ENCODE results near the gene OR1A1. TPM values are rescaled to one million over a fixed set of nuclear protein-coding genes. Genes with fewer than 3 reads are reported as not detected.
A peak's percentile ranks its signal among the peaks of the same experiment; 100 is the strongest.
"Not testable (repeated sequence)": the region's sequence is repeated elsewhere in the genome, so short reads cannot be mapped to it uniquely, and the experiment has no call there.

Gene OR1A1
- total RNA-seq (2014; rRNA removed; shearing (Covaris generic)): not detected in 2 replicates
- polyA plus RNA-seq (2015; cell fraction: cytosol; rRNA removed): not detected in 2 replicates
- polyA plus RNA-seq (2015; cell fraction: nucleus; rRNA removed): not detected in 2 replicates

- no peak for DNase-seq (ENCODE audit: low read depth, low spot score)
- in situ Hi-C loops (cut with HindIII; ENCODE audit: low pct_unique_long_range_greater_than_20kb, low sequenced_read_pairs): no loop called here
Observed at GRCh38 chr17:3207367-3207766, at the start of gene OR1A1. Gene OR1A1 (plus strand): TSS chr17:3207667. CDS start chr17:3215621, 7,954 bp downstream.

- in situ Hi-C loops (cut with HindIII; ENCODE audit: low pct_unique_long_range_greater_than_20kb, low sequenced_read_pairs): no loop called here
Observed at GRCh38 chr17:3167574-3167973, 39.9 kb upstream of the OR1A1 start.

GRCh38 chr17:3189961-3190360 is 17.5 kb upstream of the OR1A1 start:
- in situ Hi-C loops (cut with HindIII; ENCODE audit: low pct_unique_long_range_greater_than_20kb, low sequenced_read_pairs): no loop called here

More at GRCh38 chr17:3167574-3167973, 39.9 kb upstream of the OR1A1 start:
- DNase-seq (ENCODE audit: low read depth, low spot score): no peak

GRCh38 chr17:3197219-3197618 is 10.2 kb upstream of the OR1A1 start, which contains the start of gene OR1A2:
Gene OR1A2 (plus strand): TSS chr17:3197519. CDS start chr17:3197519, 0 bp downstream.
- DNase-seq (ENCODE audit: low read depth, low spot score): no peak
- in situ Hi-C loops (cut with HindIII; ENCODE audit: low pct_unique_long_range_greater_than_20kb, low sequenced_read_pairs): no loop called here

More at GRCh38 chr17:3189961-3190360, 17.5 kb upstream of the OR1A1 start:
- DNase-seq (ENCODE audit: low read depth, low spot score): no peak

- DNase-seq (ENCODE audit: low read depth, low spot score): no peak
- in situ Hi-C loops (cut with HindIII; ENCODE audit: low pct_unique_long_range_greater_than_20kb, low sequenced_read_pairs): no loop called here
Observed at GRCh38 chr17:3208484-3208883, 1.0 kb downstream of the OR1A1 start.

GRCh38 chr17:3213001-3213400 is 5.5 kb downstream of the OR1A1 start:
- DNase-seq (ENCODE audit: low read depth, low spot score): no peak
- in situ Hi-C loops (cut with HindIII; ENCODE audit: low pct_unique_long_range_greater_than_20kb, low sequenced_read_pairs): no loop called here

GRCh38 chr17:3213587-3213986 is 6.1 kb downstream of the OR1A1 start:
- in situ Hi-C loops (cut with HindIII; ENCODE audit: low pct_unique_long_range_greater_than_20kb, low sequenced_read_pairs): no loop called here
- peak; percentile 9 for DNase-seq (ENCODE audit: low read depth, low spot score)

- DNase-seq (ENCODE audit: low read depth, low spot score); in situ Hi-C loops (cut with HindIII; ENCODE audit: low pct_unique_long_range_greater_than_20kb, low sequenced_read_pairs): not testable (repeated sequence)
Observed at GRCh38 chr17:3219978-3220377, 12.5 kb downstream of the OR1A1 start.

- DNase-seq (ENCODE audit: low read depth, low spot score): no peak
- in situ Hi-C loops (cut with HindIII; ENCODE audit: low pct_unique_long_range_greater_than_20kb, low sequenced_read_pairs): no loop called here
Observed at GRCh38 chr17:3221850-3222249, 14.4 kb downstream of the OR1A1 start.

GRCh38 chr17:3222505-3222904 is 15.0 kb downstream of the OR1A1 start:
- in situ Hi-C loops (cut with HindIII; ENCODE audit: low pct_unique_long_range_greater_than_20kb, low sequenced_read_pairs): no loop called here

GRCh38 chr17:3224721-3225352 is 17.4 kb downstream of the OR1A1 start:
- in situ Hi-C loops (cut with HindIII; ENCODE audit: low pct_unique_long_range_greater_than_20kb, low sequenced_read_pairs); DNase-seq (ENCODE audit: low read depth, low spot score): not testable (repeated sequence)

More at GRCh38 chr17:3222505-3222904, 15.0 kb downstream of the OR1A1 start:
- no peak for DNase-seq (ENCODE audit: low read depth, low spot score)

- in situ Hi-C loops (cut with HindIII; ENCODE audit: low pct_unique_long_range_greater_than_20kb, low sequenced_read_pairs); DNase-seq (ENCODE audit: low read depth, low spot score): not testable (repeated sequence)
Observed at GRCh38 chr17:3232300-3232699, 24.8 kb downstream of the OR1A1 start.

GRCh38 chr17:3238685-3239084 is 31.2 kb downstream of the OR1A1 start:
- DNase-seq (ENCODE audit: low read depth, low spot score); in situ Hi-C loops (cut with HindIII; ENCODE audit: low pct_unique_long_range_greater_than_20kb, low sequenced_read_pairs): not testable (repeated sequence)

GRCh38 chr17:3241044-3241443 is 33.6 kb downstream of the OR1A1 start:
- in situ Hi-C loops (cut with HindIII; ENCODE audit: low pct_unique_long_range_greater_than_20kb, low sequenced_read_pairs); DNase-seq (ENCODE audit: low read depth, low spot score): not testable (repeated sequence)

GRCh38 chr17:3244841-3245240 is 37.4 kb downstream of the OR1A1 start:
- in situ Hi-C loops (cut with HindIII; ENCODE audit: low pct_unique_long_range_greater_than_20kb, low sequenced_read_pairs); DNase-seq (ENCODE audit: low read depth, low spot score): not testable (repeated sequence)

GRCh38 chr17:3249013-3249412 is 41.5 kb downstream of the OR1A1 start:
- in situ Hi-C loops (cut with HindIII; ENCODE audit: low pct_unique_long_range_greater_than_20kb, low sequenced_read_pairs); DNase-seq (ENCODE audit: low read depth, low spot score): not testable (repeated sequence)

GRCh38 chr17:3256575-3256974 is 49.1 kb downstream of the OR1A1 start:
- in situ Hi-C loops (cut with HindIII; ENCODE audit: low pct_unique_long_range_greater_than_20kb, low sequenced_read_pairs): no loop called here

GRCh38 chr17:3260163-3260562 is 52.7 kb downstream of the OR1A1 start:
- in situ Hi-C loops (cut with HindIII; ENCODE audit: low pct_unique_long_range_greater_than_20kb, low sequenced_read_pairs): no loop called here
- DNase-seq (ENCODE audit: low read depth, low spot score): no peak

More at GRCh38 chr17:3256575-3256974, 49.1 kb downstream of the OR1A1 start:
- no peak for DNase-seq (ENCODE audit: low read depth, low spot score)

- in situ Hi-C loops (cut with HindIII; ENCODE audit: low pct_unique_long_range_greater_than_20kb, low sequenced_read_pairs): no loop called here
- no peak for DNase-seq (ENCODE audit: low read depth, low spot score)
Observed at GRCh38 chr17:3260600-3260999, 53.1 kb downstream of the OR1A1 start.
